Measurements from ENCODE around the gene ELMO1.

ELMO1 gene

DNA sequence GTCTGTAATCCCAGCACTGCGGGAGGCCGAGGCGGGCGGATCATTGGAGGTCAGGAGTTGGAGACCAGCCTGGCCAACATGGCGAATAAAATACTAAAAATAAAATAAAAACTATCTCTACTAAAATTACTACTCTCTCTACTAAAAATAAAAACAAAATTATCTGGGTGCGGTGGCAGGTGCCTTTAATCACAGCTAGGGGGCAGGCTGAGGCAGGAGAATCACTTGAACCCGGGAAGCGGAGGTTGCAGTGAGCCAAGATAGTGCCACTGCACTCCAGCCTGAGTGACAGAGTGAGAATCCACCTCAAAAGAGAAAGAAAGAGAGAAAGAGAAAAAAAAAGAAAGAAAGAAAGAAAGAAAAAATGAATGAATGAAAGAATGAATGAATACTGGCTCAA is 351.4 kb downstream of the ELMO1 start:
- no peak overlapping the region for H2AFZ ChIP-seq (ENCODE audit: low read depth, low read length)
- H3K4me2 ChIP-seq (ENCODE audit: insufficient read depth, low read length), result no peak overlapping the region
- H4K20me1 ChIP-seq (ENCODE audit: insufficient read depth, low read length), result no peaks in the 10 kb centered on the region
- H3K27ac ChIP-seq (ENCODE audit: low read length), result no peak overlapping the region
- H3K9me3 ChIP-seq (ENCODE audit: insufficient read depth, low read length, severe bottlenecking), result no peaks in the 10 kb centered on the region
- no peak overlapping the region for H3K4me3 ChIP-seq (ENCODE audit: low read depth in 1 of 2, low read length in 2 of 2)
- TF ChIP-seq EZH2 (IDR thresholded peaks at IDR 0.05; ENCODE audit: borderline replicate concordance, low read depth, low read length, severe bottlenecking) (no peak), CTCF (IDR thresholded peaks at IDR 0.05; ENCODE audit: borderline replicate concordance, extremely low read depth, low read length, poor library complexity, severe bottlenecking) (peak; percentile 22)
- H3K9ac ChIP-seq (ENCODE audit: low read depth, low read length), result no peak overlapping the region
- ATAC-seq (ENCODE audit: insufficient read depth, low read depth), result no peak
- no peaks in the 10 kb centered on the region for H3K79me2 ChIP-seq (ENCODE audit: insufficient read depth, low read length)
- peaks cover 25% of the 10 kb centered on the region for H3K36me3 ChIP-seq (ENCODE audit: insufficient read depth, low read length)
- no peak for DNase-seq
- peaks cover 9% of the 10 kb centered on the region for H3K4me1 ChIP-seq (ENCODE audit: insufficient read depth, low read length)
- no peaks in the 10 kb centered on the region for H3K27me3 ChIP-seq (ENCODE audit: insufficient read depth, low read length, poor library complexity)

GRCh38 chr7:37096341-37096740 is 352.3 kb downstream of the ELMO1 start:
- Histone ChIP-seq H3K4me3 (ENCODE audit: low read depth in 1 of 2, low read length in 2 of 2) (no peak overlapping the region), H3K4me1 (ENCODE audit: insufficient read depth, low read length) (peaks cover 9% of the 10 kb centered on the region), H2AFZ (ENCODE audit: low read depth, low read length) (no peak overlapping the region), H3K9ac (ENCODE audit: low read depth, low read length) (no peak overlapping the region), H3K27me3 (ENCODE audit: insufficient read depth, low read length, poor library complexity) (no peaks in the 10 kb centered on the region), H3K79me2 (ENCODE audit: insufficient read depth, low read length) (no peaks in the 10 kb centered on the region), H3K9me3 (ENCODE audit: insufficient read depth, low read length, severe bottlenecking) (no peaks in the 10 kb centered on the region), H3K4me2 (ENCODE audit: insufficient read depth, low read length) (no peak overlapping the region), H4K20me1 (ENCODE audit: insufficient read depth, low read length) (no peaks in the 10 kb centered on the region), H3K27ac (ENCODE audit: low read length) (no peak overlapping the region), H3K36me3 (ENCODE audit: insufficient read depth, low read length) (peaks cover 25% of the 10 kb centered on the region)
- TF ChIP-seq EZH2 (IDR thresholded peaks at IDR 0.05; ENCODE audit: borderline replicate concordance, low read depth, low read length, severe bottlenecking) (no peak), CTCF (IDR thresholded peaks at IDR 0.05; ENCODE audit: borderline replicate concordance, extremely low read depth, low read length, poor library complexity, severe bottlenecking) (no peak)
- no peak for DNase-seq
- no peak for ATAC-seq (ENCODE audit: insufficient read depth, low read depth)

DNA sequence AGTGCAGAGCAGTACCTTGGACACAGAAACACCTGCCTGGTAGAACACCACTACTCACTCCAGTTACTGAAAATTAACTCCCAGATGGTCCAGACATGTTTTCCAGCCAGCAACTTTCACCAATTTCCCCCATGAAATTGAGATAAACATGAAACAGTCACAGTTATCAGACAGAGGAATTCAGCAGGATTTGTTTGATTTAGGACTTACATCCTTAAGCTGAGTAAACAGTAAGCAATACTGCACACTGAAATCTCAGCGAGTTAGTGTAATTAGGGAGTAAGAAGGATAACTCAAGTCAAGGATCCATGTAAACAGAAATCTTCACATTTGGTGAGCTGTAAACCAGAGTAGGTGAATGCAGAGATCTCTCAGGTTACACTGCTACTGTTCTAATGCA is 353.5 kb downstream of the ELMO1 start:
- Histone ChIP-seq H4K20me1 (ENCODE audit: insufficient read depth, low read length) (no peaks in the 10 kb centered on the region), H3K9ac (ENCODE audit: low read depth, low read length) (no peak overlapping the region), H3K4me1 (ENCODE audit: insufficient read depth, low read length) (no peaks in the 10 kb centered on the region), H3K9me3 (ENCODE audit: insufficient read depth, low read length, severe bottlenecking) (no peaks in the 10 kb centered on the region), H3K4me2 (ENCODE audit: insufficient read depth, low read length) (no peak overlapping the region), H3K36me3 (ENCODE audit: insufficient read depth, low read length) (peaks cover 25% of the 10 kb centered on the region), H3K27me3 (ENCODE audit: insufficient read depth, low read length, poor library complexity) (no peaks in the 10 kb centered on the region), H2AFZ (ENCODE audit: low read depth, low read length) (no peak overlapping the region), H3K4me3 (ENCODE audit: low read depth in 1 of 2, low read length in 2 of 2) (no peak overlapping the region), H3K27ac (ENCODE audit: low read length) (no peak overlapping the region), H3K79me2 (ENCODE audit: insufficient read depth, low read length) (no peaks in the 10 kb centered on the region)
- ATAC-seq (ENCODE audit: insufficient read depth, low read depth), result no peak
- DNase-seq, result no peak
- TF ChIP-seq CTCF (IDR thresholded peaks at IDR 0.05; ENCODE audit: borderline replicate concordance, extremely low read depth, low read length, poor library complexity, severe bottlenecking) (no peak), EZH2 (IDR thresholded peaks at IDR 0.05; ENCODE audit: borderline replicate concordance, low read depth, low read length, severe bottlenecking) (no peak)

DNA sequence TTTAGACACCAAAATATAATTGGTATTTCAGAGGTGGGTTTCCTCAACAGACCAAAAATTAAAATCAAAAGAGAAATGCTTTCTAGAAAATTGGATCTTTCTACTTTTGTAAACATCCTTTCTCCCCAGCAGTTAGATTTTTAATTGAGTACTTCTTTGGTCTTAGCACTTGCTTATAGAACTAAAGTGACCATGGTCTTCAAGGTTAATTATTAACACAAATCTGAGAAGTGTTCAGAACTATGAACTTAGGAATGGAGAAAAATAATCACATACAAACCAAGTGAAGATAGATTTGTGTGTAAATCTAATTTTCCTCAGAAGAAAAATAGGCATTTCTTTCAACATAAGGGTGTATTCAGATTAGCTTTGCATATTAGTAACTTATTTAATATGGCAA is 355.4 kb downstream of the ELMO1 start:
- Histone ChIP-seq H4K20me1 (ENCODE audit: insufficient read depth, low read length) (no peaks in the 10 kb centered on the region), H3K4me1 (ENCODE audit: insufficient read depth, low read length) (no peaks in the 10 kb centered on the region), H2AFZ (ENCODE audit: low read depth, low read length) (no peak overlapping the region), H3K4me2 (ENCODE audit: insufficient read depth, low read length) (no peak overlapping the region), H3K27ac (ENCODE audit: low read length) (no peak overlapping the region), H3K79me2 (ENCODE audit: insufficient read depth, low read length) (no peaks in the 10 kb centered on the region), H3K9ac (ENCODE audit: low read depth, low read length) (no peak overlapping the region), H3K9me3 (ENCODE audit: insufficient read depth, low read length, severe bottlenecking) (no peaks in the 10 kb centered on the region), H3K36me3 (ENCODE audit: insufficient read depth, low read length) (peaks cover 25% of the 10 kb centered on the region), H3K4me3 (ENCODE audit: low read depth in 1 of 2, low read length in 2 of 2) (no peak overlapping the region), H3K27me3 (ENCODE audit: insufficient read depth, low read length, poor library complexity) (no peaks in the 10 kb centered on the region)
- no peak for TF ChIP-seq CTCF (IDR thresholded peaks at IDR 0.05; ENCODE audit: borderline replicate concordance, extremely low read depth, low read length, poor library complexity, severe bottlenecking)
- no peak for TF ChIP-seq EZH2 (IDR thresholded peaks at IDR 0.05; ENCODE audit: borderline replicate concordance, low read depth, low read length, severe bottlenecking)
- no peak for ATAC-seq (ENCODE audit: insufficient read depth, low read depth)
- no peak for DNase-seq

All from DND-41 (cell line).